Stimulated activated CD8-positive, alpha-beta memory T cell treated with anti-CD3 and anti-CD28 coated beads, Interleukin-12 subunit alpha, Interleukin-12 subunit beta, amount 100 ng/mL, for 24 hours (primary cell): Measurements from ENCODE around the gene PGM2.
"Not testable (repeated sequence)": the region's sequence is repeated elsewhere in the genome, so short reads cannot be mapped to it uniquely, and the experiment has no call there.

Experiments used
- DNase-seq: peaks from one replicate; pipeline ENCODE4 v3.0.0-alpha.2; 2020; ENCODE audit errors: extremely low read depth

The PGM2 gene

GRCh38 chr4:37818752-37819151 lies 7.7 kb upstream of the PGM2 start:
- DNase-seq = no peak

GRCh38 chr4:37820458-37820857 lies 6.0 kb upstream of the PGM2 start:
- not testable (repeated sequence) for DNase-seq

- DNase-seq = no peak
These were observed 4.4 kb upstream of the PGM2 start for GRCh38 chr4:37821953-37822605.

GRCh38 chr4:37825501-37825900 lies 985 bp upstream of the PGM2 start:
- not testable (repeated sequence) for DNase-seq

GRCh38 chr4:37825968-37826294 lies 555 bp upstream of the PGM2 start:
- DNase-seq = no peak

GRCh38 chr4:37827030-37827685 lies 672 bp downstream of the PGM2 start:
- DNase-seq = no peak

GRCh38 chr4:37827802-37828321 lies 1.4 kb downstream of the PGM2 start:
- no peak for DNase-seq

- DNase-seq = no peak
These were observed 2.4 kb downstream of the PGM2 start for GRCh38 chr4:37828843-37829242.

- DNase-seq = no peak
These were observed 4.2 kb downstream of the PGM2 start for GRCh38 chr4:37830640-37831039.

GRCh38 chr4:37835031-37835430 lies 8.5 kb downstream of the PGM2 start:
- DNase-seq = no peak

GRCh38 chr4:37835806-37836205 lies 9.3 kb downstream of the PGM2 start:
- DNase-seq = no peak

- DNase-seq = no peak
These were observed 9.8 kb downstream of the PGM2 start for GRCh38 chr4:37836274-37836673.

- no peak for DNase-seq
These were observed 10.5 kb downstream of the PGM2 start for GRCh38 chr4:37836838-37837440.

GRCh38 chr4:37837446-37837845 lies 11.0 kb downstream of the PGM2 start:
- DNase-seq = no peak

GRCh38 chr4:37839426-37839825 lies 12.9 kb downstream of the PGM2 start:
- no peak for DNase-seq

GRCh38 chr4:37844204-37844603 lies 17.7 kb downstream of the PGM2 start:
- DNase-seq = no peak

GRCh38 chr4:37845201-37845600 lies 18.7 kb downstream of the PGM2 start:
- DNase-seq = no peak

GRCh38 chr4:37847311-37847884 lies 20.9 kb downstream of the PGM2 start:
- DNase-seq = no peak

GRCh38 chr4:37852376-37852775 lies 25.9 kb downstream of the PGM2 start:
- no peak for DNase-seq

- DNase-seq = no peak
These were observed 31.6 kb downstream of the PGM2 start for GRCh38 chr4:37858112-37858511.

- DNase-seq = no peak
These were observed 32.4 kb downstream of the PGM2 start for GRCh38 chr4:37858872-37859271.

- no peak for DNase-seq
These were observed 33.8 kb downstream of the PGM2 start for GRCh38 chr4:37860266-37860665.

- DNase-seq = no peak
These were observed 36.5 kb downstream of the PGM2 start for GRCh38 chr4:37862961-37863360.
